GM12891 (cell line): ENCODE results near the gene RCOR1.

ENCODE experiments used
- POLR2A ChIP-seq: IDR thresholded peaks from 2 replicates; pipeline ENCODE4 v1.6.1; 2011; ENCODE audit warnings: low read depth, low read length, control low read depth
- POLR2AphosphoS5 ChIP-seq: IDR thresholded peaks from 2 replicates; pipeline ENCODE4 v1.6.1; 2011; ENCODE audit warnings: low read depth, low read length, control low read depth
- SPI1 ChIP-seq: IDR thresholded peaks from 2 replicates; pipeline ENCODE4 v1.6.1; 2011; ENCODE audit warnings: low read depth, low read length, control low read depth
- TAF1 ChIP-seq: IDR thresholded peaks from 2 replicates; pipeline ENCODE4 v1.6.1; 2011; ENCODE audit warnings: low read depth, low read length, control low read depth

DNA sequence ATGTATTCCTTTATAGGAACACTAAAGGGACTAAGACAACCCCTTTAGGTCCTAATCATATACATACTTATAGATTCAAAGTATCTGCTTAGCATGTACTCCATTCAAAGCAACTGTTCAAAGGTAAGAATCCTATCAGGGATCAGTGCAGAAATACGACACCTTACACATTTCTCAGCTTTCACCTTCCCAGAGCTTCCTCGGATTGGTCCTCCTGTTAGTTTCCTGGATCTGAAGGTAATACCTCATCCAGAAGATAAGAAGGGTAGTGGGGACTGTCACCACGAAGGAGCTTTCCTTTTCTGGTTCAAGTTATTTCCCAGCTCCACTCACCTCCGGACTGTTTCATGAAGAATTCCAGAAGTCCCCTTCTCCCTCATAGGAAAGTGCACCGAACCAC lies 38.0 kb downstream of the RCOR1 start:
- TF ChIP-seq TAF1 (no peak), POLR2AphosphoS5 (no peak), POLR2A (no peak), SPI1 (no peak)
